ENCODE results near the gene MFN2. TPM values are rescaled to one million over a fixed set of nuclear protein-coding genes. Genes with fewer than 3 reads are reported as not detected.

Gene MFN2
- total and polyA plus RNA-seq, 7 donors = 33.0 to 121 (median 83.9) TPM

GRCh38 chr1:11970441-11971185 is 9.6 kb upstream of the MFN2 start:
- 76 to 93% methylated on average over 17 of the region's 17 CpGs for WGBS, 2 donors
- H3K4me3 ChIP-seq = no peak overlapping the region
- no peak for TF ChIP-seq POLR2A (IDR thresholded peaks at IDR 0.05)
- no peak for TF ChIP-seq POLR2AphosphoS5 (IDR thresholded peaks at IDR 0.05)

GRCh38 chr1:11977625-11978024 is 2.6 kb upstream of the MFN2 start:
- DNase-seq = no peak
- 86 to 88% methylated on average over 3 of the region's 3 CpGs for WGBS, 2 donors
- TF ChIP-seq POLR2AphosphoS5 (IDR thresholded peaks at IDR 0.05) = no peak
- TF ChIP-seq EP300 (IDR thresholded peaks at IDR 0.05) = no peak
- no peak for TF ChIP-seq CTCF (IDR thresholded peaks at IDR 0.05)
- TF ChIP-seq POLR2A (IDR thresholded peaks at IDR 0.05) = no peak
- H3K27ac ChIP-seq = peak overlapping the region in 2 of 4 donors; percentile 93 to 98
- H3K27me3 ChIP-seq = no peaks in the 10 kb centered on the region
- H3K4me3 ChIP-seq = no peak overlapping the region
- H3K4me1 ChIP-seq = peaks cover 0 to 35% (median 32%) of the 10 kb centered on the region in 4 donors
- no peaks in the 10 kb centered on the region for H3K9me3 ChIP-seq
- H3K36me3 ChIP-seq = peaks cover 11 to 51% (median 27%) of the 10 kb centered on the region in 4 donors
- intact Hi-C loops (cut with DNase I) = loop anchor here (5.0 kb wide), 1 partner anchor 35 kb away; no protein-coding TSS in a partner anchor

More at GRCh38 chr1:11970441-11971185, 9.6 kb upstream of the MFN2 start:
- H3K27me3 ChIP-seq = no peaks in the 10 kb centered on the region
- peaks cover 7 to 83% (median 40%) of the 10 kb centered on the region in 4 donors for H3K36me3 ChIP-seq
- no peak overlapping the region for H3K27ac ChIP-seq
- H3K9me3 ChIP-seq = no peaks in the 10 kb centered on the region
- no peak for DNase-seq
- no peaks in the 10 kb centered on the region for H3K4me1 ChIP-seq
- intact Hi-C loops (cut with DNase I) = no loop called here

GRCh38 chr1:11978301-11978700 is 1.9 kb upstream of the MFN2 start:
- H3K36me3 ChIP-seq = peaks cover 8 to 51% (median 26%) of the 10 kb centered on the region in 4 donors
- H3K9me3 ChIP-seq = no peaks in the 10 kb centered on the region
- H3K27ac ChIP-seq = peak overlapping the region; percentile 93 to 98 (median 97)
- no peak overlapping the region for H3K4me3 ChIP-seq
- no peaks in the 10 kb centered on the region for H3K27me3 ChIP-seq
- H3K4me1 ChIP-seq = peaks cover 0 to 42% (median 35%) of the 10 kb centered on the region in 4 donors
- intact Hi-C loops (cut with DNase I) = loop anchor here (5.0 kb wide), 1 partner anchor 36 kb away; no protein-coding TSS in a partner anchor
- DNase-seq = no peak
- no peak for TF ChIP-seq POLR2A (IDR thresholded peaks at IDR 0.05)
- no peak for TF ChIP-seq POLR2AphosphoS5 (IDR thresholded peaks at IDR 0.05)
- TF ChIP-seq CTCF (IDR thresholded peaks at IDR 0.05) = no peak
- no peak for TF ChIP-seq EP300 (IDR thresholded peaks at IDR 0.05)
- 90 to 92% methylated on average over 8 of the region's 8 CpGs for WGBS, 2 donors

- Histone ChIP-seq H3K9me3 (no peaks in the 10 kb centered on the region), H3K27ac (peak overlapping the region; percentile 93 to 98 (median 97)), H3K4me1 (peaks cover 0 to 51% (median 43%) of the 10 kb centered on the region in 4 donors), H3K27me3 (no peaks in the 10 kb centered on the region), H3K4me3 (peak overlapping the region; percentile 71 to 98 (median 82)), H3K36me3 (peaks cover 8 to 51% (median 28%) of the 10 kb centered on the region in 4 donors)
- intact Hi-C loops (cut with DNase I) = loop anchor here (5.0 kb wide), 1 partner anchor 37 kb away; no protein-coding TSS in a partner anchor
- 63 to 66% methylated on average over 29 of the region's 29 CpGs for whole genome bisulfite sequencing, 2 donors
- no peak for TF ChIP-seq POLR2AphosphoS5 (IDR thresholded peaks at IDR 0.05)
- TF ChIP-seq EP300 (IDR thresholded peaks at IDR 0.05) = no peak
- TF ChIP-seq CTCF (IDR thresholded peaks at IDR 0.05) = no peak
- TF ChIP-seq POLR2A (IDR thresholded peaks at IDR 0.05) = no peak
- no peak for DNase-seq
Observed at GRCh38 chr1:11979028-11979850, 1.0 kb upstream of the MFN2 start.

GRCh38 chr1:11980676-11980972 is 380 bp downstream of the MFN2 start:
- Histone ChIP-seq H3K9me3 (no peaks in the 10 kb centered on the region), H3K27me3 (no peaks in the 10 kb centered on the region), H3K27ac (peak overlapping the region; percentile 93 to 98 (median 97)), H3K4me3 (peak overlapping the region; percentile 71 to 98 (median 82)), H3K36me3 (peaks cover 8 to 51% (median 18%) of the 10 kb centered on the region in 4 donors), H3K4me1 (peaks cover 0 to 64% (median 45%) of the 10 kb centered on the region in 4 donors)
- 1 to 2% methylated on average over 12 of the region's 12 CpGs for WGBS, 2 donors
- TF ChIP-seq CTCF (IDR thresholded peaks at IDR 0.05) (no peak), EP300 (IDR thresholded peaks at IDR 0.05) (no peak), POLR2A (IDR thresholded peaks at IDR 0.05) (no peak), POLR2AphosphoS5 (IDR thresholded peaks at IDR 0.05) (no peak)
- intact Hi-C loops (cut with DNase I) = loop anchor here (2.0 kb wide), 1 partner anchor 72 kb away; no protein-coding TSS in a partner anchor
- DNase-seq = no peak
